Mammary epithelial cell (primary cell): ENCODE data around the gene PIN1.

Experiments used
- EZH2 ChIP-seq: IDR thresholded peaks from 2 replicates; pipeline ENCODE4 v1.6.1; 2012; ENCODE audit warnings: low read length, inconsistent platforms, borderline replicate concordance
- TF ChIP-seq, protein P1 (sequence below), 2 donors: IDR thresholded peaks in 1 of 2; conservative IDR thresholded peaks in 1 of 2; 2 replicates each; pipeline ENCODE4 v1.5.1; 2011 to 2012; ENCODE audit warnings: inconsistent platforms in 2 of 2, low read length in 2 of 2, mild to moderate bottlenecking in 2 of 2, control low read depth in 1 of 2, low read depth in 1 of 2; ENCODE audit not compliant: insufficient read depth in 1 of 2; ENCODE audit errors: extremely low read depth in 1 of 2

DNA sequence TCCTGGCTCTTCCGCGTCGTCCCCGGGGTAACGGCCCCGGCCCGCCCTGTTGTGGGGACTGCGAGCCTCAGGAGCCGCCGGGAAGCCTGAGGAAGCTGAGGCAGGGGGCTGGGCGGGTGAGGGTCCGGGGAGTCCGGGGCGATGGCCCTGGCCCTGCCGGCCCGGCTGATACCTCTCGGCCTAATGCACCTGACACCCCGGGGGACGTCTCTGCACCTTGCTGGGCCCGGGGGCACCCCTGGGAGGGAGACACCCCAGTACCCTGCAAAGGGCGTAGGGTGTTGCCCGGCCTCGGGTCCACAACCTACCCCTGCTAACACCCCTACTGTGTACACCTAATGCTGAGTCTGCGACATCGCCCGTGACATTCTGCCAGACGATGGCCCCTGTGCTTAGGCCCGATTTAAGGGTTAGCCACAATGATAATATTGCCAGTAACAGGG lies 410 bp downstream of the PIN1 start:
- TF ChIP-seq, protein P1, sequence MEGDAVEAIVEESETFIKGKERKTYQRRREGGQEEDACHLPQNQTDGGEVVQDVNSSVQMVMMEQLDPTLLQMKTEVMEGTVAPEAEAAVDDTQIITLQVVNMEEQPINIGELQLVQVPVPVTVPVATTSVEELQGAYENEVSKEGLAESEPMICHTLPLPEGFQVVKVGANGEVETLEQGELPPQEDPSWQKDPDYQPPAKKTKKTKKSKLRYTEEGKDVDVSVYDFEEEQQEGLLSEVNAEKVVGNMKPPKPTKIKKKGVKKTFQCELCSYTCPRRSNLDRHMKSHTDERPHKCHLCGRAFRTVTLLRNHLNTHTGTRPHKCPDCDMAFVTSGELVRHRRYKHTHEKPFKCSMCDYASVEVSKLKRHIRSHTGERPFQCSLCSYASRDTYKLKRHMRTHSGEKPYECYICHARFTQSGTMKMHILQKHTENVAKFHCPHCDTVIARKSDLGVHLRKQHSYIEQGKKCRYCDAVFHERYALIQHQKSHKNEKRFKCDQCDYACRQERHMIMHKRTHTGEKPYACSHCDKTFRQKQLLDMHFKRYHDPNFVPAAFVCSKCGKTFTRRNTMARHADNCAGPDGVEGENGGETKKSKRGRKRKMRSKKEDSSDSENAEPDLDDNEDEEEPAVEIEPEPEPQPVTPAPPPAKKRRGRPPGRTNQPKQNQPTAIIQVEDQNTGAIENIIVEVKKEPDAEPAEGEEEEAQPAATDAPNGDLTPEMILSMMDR (conservative IDR thresholded peaks at IDR 0.05 in 1 of 2, IDR thresholded peaks at IDR 0.05 in 1 of 2; ENCODE audit: extremely low read depth in 1 of 2, insufficient read depth in 1 of 2, low read depth in 1 of 2, low read length in 2 of 2) = no peak
- TF ChIP-seq EZH2 = no peak
